ENCODE data around the gene RNF149. TPM values are rescaled to one million over a fixed set of nuclear protein-coding genes. Genes with fewer than 3 reads are reported as not detected.
"Not testable (repeated sequence)": the region's sequence is repeated elsewhere in the genome, so short reads cannot be mapped to it uniquely, and the experiment has no call there.

Gene RNF149
- total RNA-seq, 3 donors from 2014 or later (not counting 1 experiment from before 2014, with no cell fraction given): 133 to 151 (median 149) TPM

GRCh38 chr2:101329026-101329425 lies 20.5 kb upstream of the RNF149 start:
- H3K27ac Mint-ChIP-seq: no peak overlapping the region
- H3K4me3 Mint-ChIP-seq: no peak overlapping the region
- no peak overlapping the region for H3K4me3 ChIP-seq (ENCODE audit: low read length)
- DNase-seq (peak in 1 of 2 donors; percentile 53), ATAC-seq (peak; percentile 22 to 57 (median 45))
- peak overlapping the region; percentile 83 for H3K27ac ChIP-seq (ENCODE audit: low read length)
- WGBS (ENCODE audit: insufficient coverage): 20% methylated on average over 4 of the region's 4 CpGs
- H3K36me3 ChIP-seq (ENCODE audit: control insufficient read depth, insufficient read depth, low read length): no peaks in the 10 kb centered on the region
- no peaks in the 10 kb centered on the region for H3K27me3 ChIP-seq (ENCODE audit: control insufficient read depth, insufficient read depth, low read length)
- intact Hi-C loops (cut with micrococcal nuclease): no loop called here
- no peaks in the 10 kb centered on the region for H3K27me3 Mint-ChIP-seq (ENCODE audit: low read depth in 2 of 2)
- no peak for TF ChIP-seq CTCF (IDR thresholded peaks at IDR 0.05)
- H3K36me3 Mint-ChIP-seq: no peaks in the 10 kb centered on the region
- H3K9me3 ChIP-seq (ENCODE audit: control insufficient read depth, insufficient read depth, low read length): no peaks in the 10 kb centered on the region
- H3K4me1 Mint-ChIP-seq: peaks cover 0 to 5% of the 10 kb centered on the region in 2 donors
- no peaks in the 10 kb centered on the region for H3K9me3 Mint-ChIP-seq
- peaks cover 40% of the 10 kb centered on the region for H3K4me1 ChIP-seq (ENCODE audit: control insufficient read depth, insufficient read depth, low read length)

- H3K36me3 Mint-ChIP-seq: no peaks in the 10 kb centered on the region
- intact Hi-C loops (cut with micrococcal nuclease): no loop called here
- peaks cover 40% of the 10 kb centered on the region for H3K4me1 ChIP-seq (ENCODE audit: control insufficient read depth, insufficient read depth, low read length)
- H3K36me3 ChIP-seq (ENCODE audit: control insufficient read depth, insufficient read depth, low read length): no peaks in the 10 kb centered on the region
- H3K4me1 Mint-ChIP-seq: peaks cover 0 to 5% of the 10 kb centered on the region in 2 donors
- no peaks in the 10 kb centered on the region for H3K27me3 ChIP-seq (ENCODE audit: control insufficient read depth, insufficient read depth, low read length)
- H3K9me3 Mint-ChIP-seq: no peaks in the 10 kb centered on the region
- no peak for TF ChIP-seq CTCF (IDR thresholded peaks at IDR 0.05)
- peak overlapping the region; percentile 83 for H3K27ac ChIP-seq (ENCODE audit: low read length)
- DNase-seq: peak in 1 of 2 donors; percentile 75
- H3K9me3 ChIP-seq (ENCODE audit: control insufficient read depth, insufficient read depth, low read length): no peaks in the 10 kb centered on the region
- H3K4me3 Mint-ChIP-seq: no peak overlapping the region
- H3K27me3 Mint-ChIP-seq (ENCODE audit: low read depth in 2 of 2): no peaks in the 10 kb centered on the region
- H3K4me3 ChIP-seq (ENCODE audit: low read length): no peak overlapping the region
- ATAC-seq: peak; percentile 59 to 87 (median 71)
- WGBS (ENCODE audit: insufficient coverage): 0% methylated on average over 3 of the region's 3 CpGs
- no peak overlapping the region for H3K27ac Mint-ChIP-seq
Observed at GRCh38 chr2:101328474-101329007, 20.0 kb upstream of the RNF149 start.

GRCh38 chr2:101327863-101328394 lies 19.4 kb upstream of the RNF149 start:
- Mint-ChIP-seq H3K9me3 (no peaks in the 10 kb centered on the region), H3K27me3 (ENCODE audit: low read depth in 2 of 2) (no peaks in the 10 kb centered on the region), H3K4me3 (no peak overlapping the region), H3K36me3 (no peaks in the 10 kb centered on the region), H3K27ac (no peak overlapping the region), H3K4me1 (peaks cover 0 to 5% of the 10 kb centered on the region in 2 donors)
- intact Hi-C loops (cut with micrococcal nuclease): no loop called here
- peak overlapping the region; percentile 83 for H3K27ac ChIP-seq (ENCODE audit: low read length)
- H3K4me3 ChIP-seq (ENCODE audit: low read length): no peak overlapping the region
- H3K4me1 ChIP-seq (ENCODE audit: control insufficient read depth, insufficient read depth, low read length): peaks cover 40% of the 10 kb centered on the region
- H3K36me3 ChIP-seq (ENCODE audit: control insufficient read depth, insufficient read depth, low read length): no peaks in the 10 kb centered on the region
- DNase-seq (no peak), ATAC-seq (peak in 1 of 3 donors; percentile 29)
- 49% methylated on average over 5 of the region's 5 CpGs for whole genome bisulfite sequencing (ENCODE audit: insufficient coverage)
- H3K9me3 ChIP-seq (ENCODE audit: control insufficient read depth, insufficient read depth, low read length): no peaks in the 10 kb centered on the region
- no peaks in the 10 kb centered on the region for H3K27me3 ChIP-seq (ENCODE audit: control insufficient read depth, insufficient read depth, low read length)
- TF ChIP-seq CTCF (IDR thresholded peaks at IDR 0.05): no peak

- no peak for ATAC-seq
- Mint-ChIP-seq H3K4me1 (no peaks in the 10 kb centered on the region), H3K27ac (no peak overlapping the region), H3K27me3 (ENCODE audit: low read depth in 2 of 2) (no peaks in the 10 kb centered on the region), H3K9me3 (no peaks in the 10 kb centered on the region), H3K36me3 (no peaks in the 10 kb centered on the region), H3K4me3 (no peak overlapping the region)
- Histone ChIP-seq H3K36me3 (ENCODE audit: control insufficient read depth, insufficient read depth, low read length) (no peaks in the 10 kb centered on the region), H3K27me3 (ENCODE audit: control insufficient read depth, insufficient read depth, low read length) (no peaks in the 10 kb centered on the region), H3K9me3 (ENCODE audit: control insufficient read depth, insufficient read depth, low read length) (no peaks in the 10 kb centered on the region), H3K27ac (ENCODE audit: low read length) (no peak overlapping the region), H3K4me3 (ENCODE audit: low read length) (no peak overlapping the region), H3K4me1 (ENCODE audit: control insufficient read depth, insufficient read depth, low read length) (peaks cover 30% of the 10 kb centered on the region)
- WGBS (ENCODE audit: insufficient coverage): 100% methylated on average over 1 of the region's 1 CpG
- no peak for DNase-seq
- no peak for TF ChIP-seq CTCF (IDR thresholded peaks at IDR 0.05)
- intact Hi-C loops (cut with micrococcal nuclease): no loop called here
Observed at GRCh38 chr2:101325425-101325824, 16.9 kb upstream of the RNF149 start.

GRCh38 chr2:101316568-101316967 lies 8.1 kb upstream of the RNF149 start:
- H3K36me3 Mint-ChIP-seq; H3K27me3 Mint-ChIP-seq (ENCODE audit: low read depth in 2 of 2); H3K27me3 ChIP-seq (ENCODE audit: control insufficient read depth, insufficient read depth, low read length); H3K36me3 ChIP-seq (ENCODE audit: control insufficient read depth, insufficient read depth, low read length); intact Hi-C loops (cut with micrococcal nuclease); H3K9me3 ChIP-seq (ENCODE audit: control insufficient read depth, insufficient read depth, low read length); ATAC-seq; H3K4me3 Mint-ChIP-seq; H3K27ac ChIP-seq (ENCODE audit: low read length); H3K27ac Mint-ChIP-seq; DNase-seq; H3K4me3 ChIP-seq (ENCODE audit: low read length); H3K9me3 Mint-ChIP-seq: not testable (repeated sequence)
- peaks cover 25 to 28% of the 10 kb centered on the region in 2 donors for H3K4me1 Mint-ChIP-seq
- H3K4me1 ChIP-seq (ENCODE audit: control insufficient read depth, insufficient read depth, low read length): peaks cover 12% of the 10 kb centered on the region
- WGBS (ENCODE audit: insufficient coverage): 50% methylated on average over 2 of the region's 6 CpGs

Measured in natural killer cell (primary cell).